HG02885 (cell line): ENCODE measurements around the gene RPL3.
"Not testable (repeated sequence)": the region's sequence is repeated elsewhere in the genome, so short reads cannot be mapped to it uniquely, and the experiment has no call there.

Experiments
- ATAC-seq: cut with Tn5 transposase; IDR thresholded peaks from one replicate; pipeline ENCODE4 v1.9.1; 2021; ENCODE audit warnings: mild to moderate bottlenecking; ENCODE audit not compliant: unreplicated experiment, poor library complexity

RPL3 gene

GRCh38 chr22:39352306-39352891 lies 33.0 kb upstream of the RPL3 start:
- no peak for ATAC-seq

- no peak for ATAC-seq
Observed at GRCh38 chr22:39351689-39352214, 32.3 kb upstream of the RPL3 start.

GRCh38 chr22:39350757-39351688 lies 31.6 kb upstream of the RPL3 start:
- no peak for ATAC-seq

- ATAC-seq: no peak
Observed at GRCh38 chr22:39349967-39350726, 30.7 kb upstream of the RPL3 start, which contains the start of gene SYNGR1. Gene SYNGR1 (plus strand): TSS chr22:39349991. CDS start chr22:39350011, 20 bp downstream.

- ATAC-seq: no peak
Observed at GRCh38 chr22:39349506-39349966, 30.1 kb upstream of the RPL3 start.

GRCh38 chr22:39348909-39349505 lies 29.6 kb upstream of the RPL3 start:
- ATAC-seq: no peak

- no peak for ATAC-seq
Observed at GRCh38 chr22:39345231-39345630, 25.8 kb upstream of the RPL3 start.

GRCh38 chr22:39344046-39344390 lies 24.6 kb upstream of the RPL3 start:
- no peak for ATAC-seq

GRCh38 chr22:39343259-39344045 lies 24.0 kb upstream of the RPL3 start:
- no peak for ATAC-seq

GRCh38 chr22:39341179-39341578 lies 21.8 kb upstream of the RPL3 start:
- no peak for ATAC-seq

GRCh38 chr22:39339775-39340174 lies 20.4 kb upstream of the RPL3 start:
- ATAC-seq: not testable (repeated sequence)

GRCh38 chr22:39336411-39336810 lies 17.0 kb upstream of the RPL3 start:
- no peak for ATAC-seq

GRCh38 chr22:39332441-39333064 lies 13.1 kb upstream of the RPL3 start:
- ATAC-seq: no peak

- not testable (repeated sequence) for ATAC-seq
Observed at GRCh38 chr22:39330553-39330952, 11.1 kb upstream of the RPL3 start.

GRCh38 chr22:39327995-39328754 lies 8.8 kb upstream of the RPL3 start:
- ATAC-seq: no peak

GRCh38 chr22:39325392-39325932 lies 6.0 kb upstream of the RPL3 start:
- ATAC-seq: no peak

GRCh38 chr22:39320616-39321029 lies 1.2 kb upstream of the RPL3 start:
- not testable (repeated sequence) for ATAC-seq
